H1 (cell line): Measurements from ENCODE around the gene GSDMA.

Experiments
- JUND ChIP-seq: IDR thresholded peaks from 2 replicates; pipeline ENCODE4 v1.6.1; 2011; ENCODE audit warnings: mild to moderate bottlenecking, improper control_type of control experiment, low read length
- RXRA ChIP-seq: IDR thresholded peaks from 2 replicates; pipeline ENCODE4 v1.6.1; 2011; ENCODE audit warnings: low read depth, mild to moderate bottlenecking, low read length, moderate library complexity; ENCODE audit not compliant: insufficient read depth
- TF ChIP-seq, protein P1 (sequence below): IDR thresholded peaks from 2 replicates; pipeline ENCODE4 v1.6.1; 2011; ENCODE audit warnings: low read length, improper control_type of control experiment

DNA sequence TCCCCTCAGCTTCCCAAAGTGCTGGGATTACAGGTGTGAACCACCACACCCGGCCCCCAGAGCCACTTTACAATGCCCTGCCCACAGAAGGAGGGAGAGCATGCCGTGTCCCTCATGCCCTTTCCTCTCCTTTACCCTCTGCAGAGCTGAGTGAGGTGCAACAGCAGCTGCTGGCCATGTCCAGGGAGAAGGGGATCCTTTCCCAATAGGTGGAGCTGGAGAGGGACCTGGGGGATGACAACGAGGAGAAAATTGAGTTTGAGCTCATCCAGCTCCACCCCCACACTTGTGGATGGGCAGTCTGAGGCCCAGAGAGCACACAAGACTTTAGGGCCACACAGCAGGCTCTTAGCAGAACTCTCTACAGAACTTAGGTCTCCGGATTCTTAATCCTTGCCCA lies 7.9 kb upstream of the GSDMA start:
- TF ChIP-seq JUND (no peak), RXRA (no peak)
- TF ChIP-seq, protein P1, sequence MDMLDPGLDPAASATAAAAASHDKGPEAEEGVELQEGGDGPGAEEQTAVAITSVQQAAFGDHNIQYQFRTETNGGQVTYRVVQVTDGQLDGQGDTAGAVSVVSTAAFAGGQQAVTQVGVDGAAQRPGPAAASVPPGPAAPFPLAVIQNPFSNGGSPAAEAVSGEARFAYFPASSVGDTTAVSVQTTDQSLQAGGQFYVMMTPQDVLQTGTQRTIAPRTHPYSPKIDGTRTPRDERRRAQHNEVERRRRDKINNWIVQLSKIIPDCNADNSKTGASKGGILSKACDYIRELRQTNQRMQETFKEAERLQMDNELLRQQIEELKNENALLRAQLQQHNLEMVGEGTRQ: no peak
